IPS-11a (cell line): Measurements from ENCODE around the gene COPS8.

Source experiments
- H3K4me3 ChIP-seq: one replicate; pipeline ENCODE4 v1.5.1; 2013; ENCODE audit warnings: low read depth, low read length, control low read depth

Gene COPS8

DNA sequence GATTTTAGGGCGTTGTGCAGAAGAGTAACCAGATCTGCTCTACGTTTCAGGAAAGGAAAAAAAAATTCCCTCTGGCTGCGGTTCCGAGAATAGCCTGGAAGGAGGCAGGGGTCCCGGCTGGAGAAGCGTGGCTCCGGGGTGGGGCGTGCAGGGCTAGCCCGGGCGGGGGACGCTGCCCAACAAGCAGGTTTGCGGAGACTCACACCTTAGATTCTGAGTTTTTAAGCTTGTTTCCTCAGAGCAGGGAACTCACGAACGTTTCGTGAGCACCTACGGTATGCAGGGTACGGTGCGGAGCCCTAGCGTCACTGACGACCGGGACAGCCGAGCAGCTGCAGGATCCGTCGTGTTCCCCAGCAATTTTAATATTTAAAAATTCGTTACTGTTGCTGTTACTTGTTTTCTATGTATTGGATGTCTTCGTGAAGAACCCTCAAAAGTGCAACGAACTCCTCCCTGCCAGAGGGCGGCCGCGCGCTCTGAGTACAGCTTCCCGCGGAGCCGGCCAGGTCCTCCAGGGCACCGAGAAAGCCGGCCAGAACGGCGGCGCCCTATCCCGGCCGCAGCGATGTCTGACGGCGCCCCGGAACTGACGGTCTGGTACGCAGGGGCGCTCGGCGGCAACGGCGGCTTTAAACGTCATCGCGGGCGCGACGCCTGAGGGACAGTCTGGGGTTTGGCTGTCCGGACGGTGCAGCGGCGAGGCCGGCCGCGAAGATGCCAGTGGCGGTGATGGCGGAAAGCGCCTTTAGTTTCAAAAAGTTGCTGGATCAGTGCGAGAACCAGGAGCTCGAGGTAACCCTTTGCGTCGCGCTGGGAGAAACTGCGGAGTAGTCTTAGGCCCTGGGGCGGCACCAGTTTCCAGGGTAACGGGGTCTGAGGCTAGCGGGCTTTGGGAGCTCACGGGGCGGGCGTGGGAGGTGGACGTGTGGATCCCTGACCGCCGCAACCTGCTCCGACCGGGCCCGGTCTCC lies at the start of gene COPS8:
Gene COPS8, plus strand, starts transcription at position 642 of the 974 bp plus-strand sequence. Its CDS starts 76 bp downstream, at position 718.
- H3K4me3 ChIP-seq = peak within 1 kb of the TSS; percentile 69

DNA sequence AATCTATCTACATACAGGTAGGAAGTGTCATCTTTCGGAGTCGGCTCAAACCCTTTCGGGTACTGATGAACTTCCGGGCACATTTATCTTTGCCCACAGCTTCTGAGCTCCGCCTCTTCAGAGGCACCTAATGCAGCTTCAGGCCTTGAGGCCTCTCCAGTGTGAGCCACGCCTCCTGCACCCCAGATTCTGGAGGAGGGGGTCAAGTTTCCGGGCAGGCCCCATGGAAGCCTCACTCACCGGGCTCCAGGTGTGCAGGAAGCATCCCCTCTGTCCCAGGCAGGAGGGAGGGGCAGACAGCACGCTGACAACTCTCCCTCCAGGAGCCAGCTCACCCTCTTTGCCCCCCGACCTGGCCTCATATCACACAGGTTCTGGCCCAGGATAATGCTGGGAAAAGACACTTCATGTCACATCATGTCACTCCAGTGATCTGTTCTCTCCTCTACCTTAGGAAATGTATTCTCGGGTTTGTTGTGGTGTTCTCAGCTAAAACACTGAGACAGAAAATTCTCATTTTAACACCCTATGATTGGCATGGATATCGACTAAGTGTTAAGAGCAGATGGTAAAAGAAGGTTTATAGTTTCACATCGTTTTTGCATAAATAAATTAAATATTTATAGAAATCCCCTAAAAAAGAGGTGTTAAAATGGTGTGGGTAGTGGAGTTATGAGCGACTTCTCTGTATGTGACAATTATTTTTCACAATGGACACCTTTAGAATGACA lies 46.2 kb upstream of the COPS8 start:
- no peak overlapping the region for H3K4me3 ChIP-seq

DNA sequence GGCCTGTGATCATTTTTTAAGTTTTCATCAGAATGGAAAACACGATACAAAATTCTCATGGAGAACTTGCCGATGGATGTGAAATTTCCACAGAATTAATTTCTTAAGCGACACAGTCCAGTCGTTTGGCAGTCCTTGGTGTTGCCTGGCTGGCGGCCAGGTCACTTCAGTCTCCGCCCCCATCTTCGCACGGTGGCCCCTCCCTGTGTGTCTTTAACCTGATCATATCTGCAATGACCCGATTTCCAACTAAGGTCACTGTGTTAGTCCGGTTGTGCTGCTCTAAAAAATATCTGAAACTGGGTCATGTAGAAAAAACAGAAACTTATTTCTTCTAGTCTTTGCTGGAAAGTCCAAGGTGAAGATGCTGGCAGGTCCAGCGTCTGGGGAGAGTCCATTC lies 44.5 kb upstream of the COPS8 start:
- no peak overlapping the region for H3K4me3 ChIP-seq

DNA sequence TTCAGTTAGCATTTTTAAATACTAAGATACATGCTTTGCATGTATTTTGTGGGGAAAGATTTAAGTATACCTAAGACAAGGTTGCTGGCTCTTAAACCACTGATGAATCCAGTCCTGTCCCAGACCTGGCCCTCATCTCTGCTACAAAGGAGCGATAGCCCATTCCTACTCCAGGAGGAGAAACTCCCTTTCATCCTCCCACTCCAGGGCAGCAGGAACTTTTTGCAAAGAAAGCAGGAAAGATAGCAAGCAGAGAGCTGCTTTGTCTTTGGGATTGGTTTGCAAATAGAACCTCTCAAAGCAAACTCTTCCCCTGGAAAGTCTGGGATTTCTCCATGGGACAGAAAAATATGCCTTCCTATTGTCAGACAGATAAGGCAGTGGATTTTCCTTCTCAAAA lies 43.6 kb upstream of the COPS8 start:
- no peak overlapping the region for H3K4me3 ChIP-seq

DNA sequence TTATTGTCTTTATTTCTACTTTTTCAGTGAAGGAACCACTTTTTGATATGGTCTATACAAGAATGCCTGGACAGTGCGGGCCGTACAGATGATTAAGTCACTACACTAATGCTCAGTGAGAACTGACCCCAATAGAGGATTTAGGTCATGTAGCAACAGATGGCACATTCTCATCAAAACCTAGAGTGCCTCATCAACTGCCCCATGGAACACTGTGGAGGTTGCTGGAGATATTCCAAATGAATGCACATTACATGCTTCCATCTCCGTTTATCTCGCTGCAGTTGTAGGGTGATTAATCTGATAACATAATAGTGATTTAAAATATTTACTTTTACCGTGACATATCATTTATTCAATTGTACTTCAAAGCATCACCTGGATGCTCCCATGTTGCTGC lies 41.8 kb upstream of the COPS8 start:
- H3K4me3 ChIP-seq = no peak overlapping the region

DNA sequence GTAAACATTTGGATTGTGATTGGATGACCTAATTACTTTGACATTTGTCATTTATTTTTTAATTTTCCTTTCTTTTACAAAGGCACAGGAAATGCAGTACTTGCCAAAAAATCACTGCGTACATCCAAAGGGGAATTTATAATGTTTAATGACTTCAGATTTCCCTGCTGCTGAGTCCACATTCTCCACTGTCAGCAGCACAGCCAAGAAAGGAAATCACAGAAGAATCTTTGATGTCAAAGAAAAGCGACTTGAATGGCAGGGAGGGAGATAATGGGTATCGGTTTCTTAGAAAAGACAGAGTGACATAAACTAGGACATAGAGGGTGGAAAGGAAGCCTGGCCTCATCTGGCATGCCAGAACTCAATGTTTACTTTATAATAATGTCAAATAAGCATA lies 41.4 kb upstream of the COPS8 start:
- H3K4me3 ChIP-seq = no peak overlapping the region

DNA sequence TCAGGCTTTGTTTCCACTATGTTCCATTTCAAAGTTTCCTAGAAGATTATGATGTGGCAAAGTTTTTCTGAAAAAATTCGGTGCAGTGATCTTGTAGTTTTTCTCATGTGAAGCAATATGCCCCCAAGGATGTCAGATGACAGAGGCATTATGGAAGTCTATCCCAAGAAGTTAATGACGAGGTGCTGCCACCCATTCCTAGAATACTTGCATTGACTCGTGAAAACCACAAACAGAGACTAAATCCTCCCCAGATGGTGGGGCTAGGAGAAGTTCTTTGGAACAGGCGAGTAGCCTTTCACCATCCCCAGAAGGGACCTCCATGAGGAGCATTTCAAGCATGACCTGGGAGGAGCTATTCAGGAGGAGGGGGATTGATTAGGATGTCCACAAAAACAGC lies 40.2 kb upstream of the COPS8 start:
- H3K4me3 ChIP-seq = no peak overlapping the region

DNA sequence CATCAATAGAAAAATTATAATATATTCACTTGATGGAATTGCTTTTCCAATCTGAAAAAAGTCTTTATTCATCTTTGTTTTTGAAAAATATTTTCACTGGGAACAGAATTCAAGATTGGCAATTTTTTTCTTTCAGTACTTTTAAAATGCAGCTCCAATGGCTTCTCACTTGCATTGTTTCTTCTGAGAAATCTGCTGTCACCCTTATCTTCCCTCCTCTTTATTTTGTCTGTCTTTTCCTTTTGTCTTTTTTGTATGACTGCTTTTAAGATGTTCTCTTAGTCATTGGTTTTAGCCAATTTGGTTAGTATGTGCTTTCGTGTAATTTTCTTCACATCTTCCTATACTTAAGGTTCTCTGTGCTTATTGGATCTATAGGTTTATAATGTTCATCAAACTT lies 37.1 kb upstream of the COPS8 start:
- H3K4me3 ChIP-seq = no peak overlapping the region

DNA sequence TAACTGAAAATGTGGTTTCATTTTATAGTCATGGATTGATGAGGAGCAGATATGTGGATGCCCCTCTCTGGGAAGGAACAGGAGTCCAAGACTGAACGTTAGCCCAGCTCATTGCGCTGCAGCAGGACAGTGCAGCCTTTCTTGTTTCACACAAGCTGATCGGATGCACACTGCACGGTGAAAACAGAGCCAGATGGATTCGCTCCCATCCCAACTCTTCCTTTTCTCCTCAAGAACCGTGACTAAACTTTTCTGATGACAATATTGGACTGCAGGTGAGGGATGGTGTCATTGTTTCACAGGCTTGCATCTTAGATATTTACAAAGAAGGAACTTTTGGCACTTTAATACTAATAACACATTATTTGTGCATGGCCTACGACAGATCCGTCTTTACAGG lies 33.8 kb upstream of the COPS8 start:
- H3K4me3 ChIP-seq = no peak overlapping the region

DNA sequence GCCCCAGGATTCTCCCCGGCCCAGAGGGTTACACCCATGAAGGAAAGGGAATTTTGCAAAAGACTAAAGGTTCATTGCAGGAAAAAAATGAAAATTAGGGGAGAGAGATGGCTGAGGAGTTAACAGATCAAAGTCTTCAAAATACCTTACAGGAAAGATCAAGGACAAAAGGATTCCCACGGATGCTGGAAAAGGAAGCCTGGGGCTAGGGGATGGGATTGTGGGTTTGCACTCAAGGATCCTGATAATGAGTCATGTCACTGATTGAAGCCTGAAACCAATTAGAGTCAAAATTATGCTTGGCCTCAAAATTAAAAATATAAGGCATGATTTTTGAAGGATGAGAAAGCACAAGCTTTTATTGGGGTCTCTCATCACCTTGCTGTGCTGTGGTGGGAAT lies 32.6 kb upstream of the COPS8 start:
- H3K4me3 ChIP-seq = no peak overlapping the region

DNA sequence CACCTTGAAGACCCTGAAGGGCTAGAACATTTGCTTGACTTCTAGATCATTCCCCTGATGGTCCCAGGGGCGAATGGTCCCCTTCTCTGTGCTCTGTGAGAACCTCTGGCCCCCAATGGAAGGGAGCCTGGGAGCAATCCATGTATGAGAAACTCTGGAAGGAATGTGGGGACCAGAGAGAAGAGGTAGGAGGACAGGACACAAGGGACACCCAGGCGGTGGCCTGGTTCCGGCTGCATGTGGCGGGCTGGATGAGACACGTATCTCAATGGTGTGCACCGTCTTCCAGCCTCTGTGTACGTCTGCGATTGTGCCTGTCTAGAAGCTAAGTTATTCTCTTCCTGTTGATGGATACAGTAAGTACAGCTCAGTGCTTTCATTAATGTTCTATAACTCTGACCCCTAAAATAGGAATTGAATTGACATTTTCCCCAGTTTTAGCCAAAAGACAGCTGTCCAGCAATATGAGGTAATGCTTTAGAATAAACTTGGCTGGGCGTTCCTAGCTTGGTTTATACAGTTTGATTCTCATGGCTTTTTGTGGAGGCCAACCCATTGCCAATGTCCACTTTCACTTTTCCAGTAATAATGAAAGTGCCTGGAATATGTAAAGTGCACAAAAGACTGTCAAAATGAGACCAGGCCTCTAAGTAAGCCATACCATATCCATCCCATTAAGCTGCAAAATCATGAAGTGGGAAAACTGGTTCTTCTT lies 30.1 kb upstream of the COPS8 start:
- no peak overlapping the region for H3K4me3 ChIP-seq

DNA sequence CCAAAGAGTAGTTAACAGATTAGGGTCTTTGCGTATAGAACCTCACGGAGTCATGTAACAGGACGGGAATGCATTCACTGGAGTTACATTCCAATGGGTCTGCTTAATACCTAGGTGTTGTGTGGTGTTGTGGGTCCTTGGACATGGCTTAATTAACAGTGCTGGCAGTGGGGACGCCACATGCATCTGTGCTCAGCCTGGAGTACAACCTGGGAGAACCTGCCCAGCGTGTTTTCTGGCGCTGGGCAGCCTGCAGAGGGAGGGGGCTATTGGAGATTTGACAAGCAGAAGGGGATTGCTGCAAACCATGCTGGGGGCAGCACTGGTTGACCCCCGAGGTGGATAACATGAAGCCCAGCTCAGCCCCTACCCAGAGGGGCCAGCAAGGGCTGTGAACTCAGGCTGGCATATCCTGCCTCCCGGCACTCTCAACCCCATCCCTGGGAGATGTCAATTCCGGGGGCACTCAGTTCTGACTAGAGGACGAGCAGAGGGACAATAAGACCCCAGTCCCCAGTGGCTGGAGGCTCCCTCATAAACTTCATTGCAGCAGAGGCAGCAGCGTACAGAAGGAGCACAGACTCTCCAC lies 29.3 kb upstream of the COPS8 start:
- H3K4me3 ChIP-seq = no peak overlapping the region

DNA sequence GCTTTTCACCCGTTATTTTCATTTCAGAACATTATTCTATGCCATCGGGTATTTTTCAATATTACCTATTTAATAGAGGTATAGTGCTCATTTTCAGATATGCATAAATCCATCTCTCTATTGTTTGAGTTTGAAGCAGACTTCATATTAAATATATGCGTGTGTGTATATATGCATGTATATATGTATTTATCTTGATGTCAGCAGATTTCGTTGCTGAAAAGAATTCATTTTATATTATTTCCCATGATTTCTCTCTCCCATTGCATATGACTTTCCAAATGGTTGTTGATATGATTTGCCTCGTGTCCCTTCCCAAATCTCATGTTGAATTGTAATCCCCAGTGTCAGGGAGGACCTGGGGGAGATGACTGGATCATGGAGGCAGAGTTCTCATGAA lies 28.6 kb upstream of the COPS8 start:
- H3K4me3 ChIP-seq = no peak overlapping the region

DNA sequence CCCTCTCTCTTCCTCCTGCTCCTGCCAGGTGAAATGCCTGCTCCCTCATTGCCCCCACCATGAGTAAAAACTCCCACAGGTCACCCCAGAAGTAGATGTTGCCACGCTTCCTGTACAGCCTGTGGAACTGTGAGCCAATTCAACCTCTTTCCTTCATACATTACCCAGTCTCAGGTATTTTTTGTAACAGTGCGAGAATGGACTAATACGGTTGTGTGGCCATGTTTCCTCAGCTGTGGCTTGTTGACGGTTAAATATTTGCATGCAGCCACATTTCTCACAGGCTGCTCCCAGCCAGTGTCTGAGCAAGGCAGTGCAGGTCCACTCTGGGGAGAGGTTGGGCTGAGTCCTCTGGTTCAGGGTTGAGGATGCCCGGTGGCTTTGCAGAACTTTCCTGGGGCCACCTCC lies 27.8 kb upstream of the COPS8 start:
- H3K4me3 ChIP-seq = no peak overlapping the region

DNA sequence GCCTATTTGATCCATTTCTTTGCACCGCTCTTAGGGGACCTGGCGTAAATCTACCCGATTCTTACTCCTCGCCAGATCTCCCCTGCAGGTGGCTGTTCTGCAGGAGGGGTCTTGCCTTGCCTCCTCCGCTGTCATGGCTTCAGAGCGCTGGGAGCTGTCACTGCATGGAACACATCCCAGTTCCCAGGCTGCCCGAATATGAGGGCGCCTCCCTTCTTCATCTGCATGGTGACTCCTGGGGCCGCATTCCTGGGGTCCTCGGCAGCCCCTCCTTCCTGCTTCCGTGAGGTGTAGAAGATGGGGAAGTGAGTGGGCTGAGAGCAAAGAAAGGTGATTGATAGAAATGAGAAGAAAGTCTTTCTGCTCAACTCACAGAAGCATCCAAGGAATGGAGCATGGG lies 27.3 kb upstream of the COPS8 start:
- H3K4me3 ChIP-seq = no peak overlapping the region

DNA sequence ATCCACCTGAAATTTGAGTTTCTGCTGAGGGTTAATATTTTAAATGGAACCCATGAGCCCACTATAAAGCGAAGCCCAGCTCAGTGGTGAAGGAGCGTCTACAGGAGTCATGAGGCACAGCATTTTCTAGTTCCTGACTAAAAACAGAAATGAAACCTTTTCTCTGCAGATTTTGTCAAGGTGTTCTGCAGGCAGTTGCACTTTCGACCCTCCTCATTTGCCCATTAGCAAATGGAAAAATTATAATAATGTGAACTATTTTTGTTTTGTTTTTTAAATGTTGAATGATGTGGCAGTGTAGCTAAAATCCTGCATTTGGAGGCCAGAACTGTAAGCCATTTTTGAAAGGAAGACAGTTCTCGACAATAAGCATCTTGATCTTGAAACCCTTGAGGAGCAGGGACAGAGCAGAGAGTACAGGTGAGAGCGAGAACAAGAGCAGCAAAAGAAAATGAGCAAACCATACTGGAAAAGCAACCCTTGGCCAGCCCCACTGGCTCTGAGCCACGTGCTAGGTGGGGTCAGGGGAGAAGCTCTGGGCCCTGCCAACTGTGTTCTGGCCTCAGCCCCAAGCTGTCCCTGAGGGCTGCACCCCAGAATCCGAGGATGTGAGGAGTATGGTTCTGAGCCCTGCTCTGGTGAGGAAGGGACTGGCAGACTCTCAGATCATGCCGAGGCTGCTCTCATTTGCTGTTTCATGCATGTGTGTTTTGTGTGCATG lies 26.4 kb upstream of the COPS8 start:
- H3K4me3 ChIP-seq = no peak overlapping the region

DNA sequence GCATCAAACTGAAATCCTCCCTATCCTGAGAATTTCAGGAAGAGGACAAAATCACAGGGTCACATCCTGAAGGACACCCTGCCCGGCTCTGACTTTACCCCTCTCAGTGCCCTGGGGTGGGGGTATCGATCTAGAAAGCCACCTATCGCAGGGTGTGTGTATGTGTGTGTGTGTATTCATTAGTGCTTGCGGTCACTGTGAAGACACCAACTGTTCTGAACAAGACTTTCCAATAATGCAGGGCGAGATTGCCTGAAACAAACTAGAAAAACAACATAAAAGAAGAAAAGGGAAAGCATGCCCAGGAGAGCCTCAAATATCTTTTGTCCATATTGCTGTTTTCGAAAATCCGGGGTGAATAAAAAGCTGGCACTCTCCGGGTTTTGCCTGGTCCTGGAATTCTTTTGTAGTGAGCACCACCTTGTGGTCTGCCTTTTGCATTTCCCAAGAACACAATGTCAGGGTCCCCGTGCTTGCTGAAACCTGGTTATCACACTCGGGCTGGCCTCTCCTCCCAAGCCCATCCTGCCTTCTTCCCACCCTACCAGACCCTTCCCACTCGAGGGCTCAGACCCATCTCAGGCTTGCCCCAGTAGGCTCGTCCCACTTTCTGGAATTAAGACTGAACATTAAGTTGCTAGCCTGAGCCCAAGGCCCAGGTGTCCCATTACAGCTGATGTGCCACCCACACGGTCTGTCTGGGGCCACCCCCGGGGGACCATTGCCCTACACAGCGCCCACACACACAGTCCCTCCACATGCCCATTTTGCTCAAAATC lies 25.0 kb upstream of the COPS8 start:
- H3K4me3 ChIP-seq = no peak overlapping the region

DNA sequence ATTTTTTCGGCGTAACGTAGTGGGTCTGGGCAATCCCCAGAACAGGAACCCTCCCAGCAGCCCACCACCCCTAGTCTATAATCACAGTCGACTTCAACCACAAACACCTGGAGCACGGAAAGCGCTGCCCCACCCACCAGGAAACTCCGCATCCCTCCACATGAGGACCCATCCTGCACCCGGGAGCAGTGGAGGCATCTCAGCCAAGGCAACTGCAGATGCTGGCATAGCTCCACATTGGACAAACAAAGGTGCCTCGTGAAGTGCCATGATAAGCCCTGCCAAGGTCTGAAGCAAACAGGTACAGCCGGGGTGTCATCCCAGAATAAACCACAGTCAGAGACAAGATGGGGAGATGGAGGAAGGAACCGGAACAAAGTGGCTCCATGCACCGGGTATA lies 24.3 kb upstream of the COPS8 start:
- no peak overlapping the region for H3K4me3 ChIP-seq

DNA sequence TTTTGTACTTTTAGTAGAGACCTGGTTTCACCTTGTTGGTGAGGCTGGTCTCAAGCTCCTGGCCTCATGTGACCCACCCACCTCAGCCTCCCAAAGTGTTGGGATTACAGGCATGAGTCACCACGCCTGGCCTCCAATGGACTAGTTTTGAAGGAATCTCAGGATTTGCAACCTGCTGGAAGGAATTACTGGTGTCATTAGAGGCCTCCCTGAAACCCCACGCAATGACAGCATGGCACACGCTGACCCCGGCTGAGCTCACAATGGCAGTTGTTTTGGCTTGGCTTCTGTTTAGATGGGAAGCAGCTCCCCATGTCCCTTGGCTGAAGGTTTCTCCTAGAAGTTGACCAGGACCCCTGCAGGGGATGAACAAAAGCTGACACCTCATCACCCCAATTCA lies 23.1 kb upstream of the COPS8 start:
- H3K4me3 ChIP-seq = no peak overlapping the region
